M059J (cell line): ENCODE measurements around the gene ZNF660. TPM values are rescaled to one million over a fixed set of nuclear protein-coding genes. Genes with fewer than 3 reads are reported as not detected.

Source experiments
- DNase-seq: peaks from one replicate; pipeline ENCODE4 v3.0.0-alpha.2; 2012; ENCODE audit warnings: low read depth
- total RNA-seq: library from RNA; depleted of rRNA; stranded (reverse); fragments of >200 nt; shearing (Covaris generic); gene quantifications from 2 replicates; pipeline ENCODE4 v1.2.3, GENCODE V29; 2014; rRNA removed

ZNF660 gene
- total RNA-seq, 1 experiment from 2014 or later: 0.64 TPM

- no peak for DNase-seq
Observed at GRCh38 chr3:44628716-44629115, 44.0 kb downstream of the ZNF660 start.

GRCh38 chr3:44632193-44632592 is 47.4 kb downstream of the ZNF660 start:
- no peak for DNase-seq

GRCh38 chr3:44642337-44642736 is 57.6 kb downstream of the ZNF660 start:
- DNase-seq: no peak

GRCh38 chr3:44643024-44643423 is 58.3 kb downstream of the ZNF660 start:
- DNase-seq: no peak

GRCh38 chr3:44647771-44648170 is 63.0 kb downstream of the ZNF660 start:
- no peak for DNase-seq

GRCh38 chr3:44648564-44649229 is 63.9 kb downstream of the ZNF660 start, which contains the start of gene ZNF35:
TSS of gene ZNF35 (plus strand) at chr3:44648732. CDS start at chr3:44651068, 2,336 bp downstream.
- peak; percentile 85 for DNase-seq

Other genes with a start within 250 kb of the ZNF660 start
- 19.5 and 30.4 TPM in 2 replicates for gene TCAIM, start 246.2 kb upstream of the ZNF660 start, total RNA-seq
- gene ZNF445, start 107.3 kb upstream of the ZNF660 start, total RNA-seq: 2.9 and 5.7 TPM in 2 replicates
- gene ZKSCAN7, start 29.8 kb upstream of the ZNF660 start, total RNA-seq: 1.2 and 1.9 TPM in 2 replicates
- 6.8 and 8.4 TPM in 2 replicates for gene ZNF197, start 40.1 kb downstream of the ZNF660 start, total RNA-seq
- 9.3 and 15.5 TPM in 2 replicates for gene ZNF35, start 63.8 kb downstream of the ZNF660 start, total RNA-seq
- gene ZNF502, start 127.7 kb downstream of the ZNF660 start, total RNA-seq: 0.15 and 0.62 TPM in 2 replicates
- gene ZNF501, start 144.7 kb downstream of the ZNF660 start, total RNA-seq: 0.37 and 3.1 TPM in 2 replicates
- 12.1 and 17.5 TPM in 2 replicates for gene KIAA1143, start 176.7 kb downstream of the ZNF660 start, total RNA-seq
- 10.3 and 13.7 TPM in 2 replicates for gene KIF15, start 176.8 kb downstream of the ZNF660 start, total RNA-seq